Lower leg skin (tissue), 4 donors: ENCODE measurements around the gene ANKRD9. TPM values are rescaled to one million over a fixed set of nuclear protein-coding genes. Genes with fewer than 3 reads are reported as not detected.
"Not testable (repeated sequence)": the region's sequence is repeated elsewhere in the genome, so short reads cannot be mapped to it uniquely, and the experiment has no call there.

ENCODE experiments used
- DNase-seq, 2 donors: peaks; one replicate each; pipeline ENCODE4 v3.0.0-alpha.2; 2019; ENCODE audit warnings: low spot score in 2 of 2
- H3K4me3 ChIP-seq: fragments of 200-600 bp; sonication (generic); 2 replicates; pipeline ENCODE4 v1.5.1; 2017; ENCODE audit warnings: mild to moderate bottlenecking, low read depth; ENCODE audit not compliant: poor library complexity, severe bottlenecking
- POLR2A ChIP-seq, 2 donors: fragments of 450-650 bp; IDR thresholded peaks; one replicate each; pipeline ENCODE4 v1.6.1; 2016 to 2017; ENCODE audit warnings: antibody characterized with exemption in 2 of 2, mild to moderate bottlenecking in 1 of 2, moderate library complexity in 1 of 2
- WGBS, 2 donors: methylation state at CpG; one replicate each; pipeline ENCODE4 v1.1.5; 2018; 5-methylcytosine and 5-hydroxymethylcytosine counted together
- intact Hi-C: fragments of 100-400 bp; cut with DNase I; formaldehyde crosslinking; loops from one replicate; pipeline ENCODE4 v1.15.0; 2023; ENCODE audit warnings: low total_unique reads
- total RNA-seq, 4 donors: library from RNA; depleted of rRNA; stranded (reverse); fragments of >200 nt; gene quantifications; one replicate each; pipeline ENCODE4 v1.1.0, GENCODE V29; 2016
- TF ChIP-seq, protein P1 (sequence below), 3 donors: fragments of 450-650 bp; IDR thresholded peaks; one replicate each; pipeline ENCODE4 v1.5.1; 2016; ENCODE audit warnings: antibody characterized with exemption in 3 of 3, mild to moderate bottlenecking in 3 of 3, moderate library complexity in 2 of 3

The ANKRD9 gene
- total RNA-seq, 4 donors from 2014 or later = 64.6 to 135 (median 69.4) TPM

DNA sequence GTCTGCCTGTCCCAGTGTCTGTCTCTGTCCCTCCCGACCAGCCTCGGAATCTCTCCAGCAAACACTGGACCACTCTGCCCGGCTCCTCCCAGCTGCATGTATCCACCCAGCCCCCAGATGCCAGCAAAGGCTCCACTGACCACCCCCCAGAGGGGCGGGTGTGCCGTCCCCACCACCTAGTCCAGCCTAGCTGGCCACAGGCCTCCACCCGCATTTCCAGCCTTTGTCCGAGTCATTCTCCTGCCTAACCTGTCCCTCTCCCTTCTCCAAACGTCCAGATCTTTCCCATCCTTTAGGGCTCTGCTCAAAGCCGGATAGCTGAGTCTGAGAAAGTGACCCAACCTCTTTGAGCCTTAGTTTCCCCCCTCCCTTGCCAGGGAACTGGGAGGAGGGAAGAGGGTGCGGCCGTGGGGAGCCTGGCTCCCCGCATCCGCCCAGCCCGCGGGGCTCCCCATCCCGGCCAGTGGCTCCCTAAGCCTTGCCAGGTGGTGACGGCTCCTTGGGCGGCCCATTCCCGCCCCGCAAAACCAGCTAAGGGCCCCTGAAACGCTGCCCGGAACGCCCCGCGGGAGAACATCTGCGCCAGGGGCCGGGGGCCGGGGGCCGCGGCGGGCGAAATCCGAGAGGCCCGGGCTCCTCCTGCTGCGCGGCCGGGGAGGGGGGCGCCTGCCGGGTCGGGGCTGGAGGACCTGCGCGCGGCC lies 34.6 kb upstream of the ANKRD9 start:
- DNase-seq = no peak
- no peak overlapping the region for H3K4me3 ChIP-seq
- intact Hi-C loops = no loop called here
- TF ChIP-seq, protein P1, sequence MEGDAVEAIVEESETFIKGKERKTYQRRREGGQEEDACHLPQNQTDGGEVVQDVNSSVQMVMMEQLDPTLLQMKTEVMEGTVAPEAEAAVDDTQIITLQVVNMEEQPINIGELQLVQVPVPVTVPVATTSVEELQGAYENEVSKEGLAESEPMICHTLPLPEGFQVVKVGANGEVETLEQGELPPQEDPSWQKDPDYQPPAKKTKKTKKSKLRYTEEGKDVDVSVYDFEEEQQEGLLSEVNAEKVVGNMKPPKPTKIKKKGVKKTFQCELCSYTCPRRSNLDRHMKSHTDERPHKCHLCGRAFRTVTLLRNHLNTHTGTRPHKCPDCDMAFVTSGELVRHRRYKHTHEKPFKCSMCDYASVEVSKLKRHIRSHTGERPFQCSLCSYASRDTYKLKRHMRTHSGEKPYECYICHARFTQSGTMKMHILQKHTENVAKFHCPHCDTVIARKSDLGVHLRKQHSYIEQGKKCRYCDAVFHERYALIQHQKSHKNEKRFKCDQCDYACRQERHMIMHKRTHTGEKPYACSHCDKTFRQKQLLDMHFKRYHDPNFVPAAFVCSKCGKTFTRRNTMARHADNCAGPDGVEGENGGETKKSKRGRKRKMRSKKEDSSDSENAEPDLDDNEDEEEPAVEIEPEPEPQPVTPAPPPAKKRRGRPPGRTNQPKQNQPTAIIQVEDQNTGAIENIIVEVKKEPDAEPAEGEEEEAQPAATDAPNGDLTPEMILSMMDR (IDR thresholded peaks at IDR 0.05) = no peak
- no peak for TF ChIP-seq POLR2A (IDR thresholded peaks at IDR 0.05)
- WGBS, 2 donors = 11 to 15% methylated on average over 32 to 43 of the region's 43 CpGs

DNA sequence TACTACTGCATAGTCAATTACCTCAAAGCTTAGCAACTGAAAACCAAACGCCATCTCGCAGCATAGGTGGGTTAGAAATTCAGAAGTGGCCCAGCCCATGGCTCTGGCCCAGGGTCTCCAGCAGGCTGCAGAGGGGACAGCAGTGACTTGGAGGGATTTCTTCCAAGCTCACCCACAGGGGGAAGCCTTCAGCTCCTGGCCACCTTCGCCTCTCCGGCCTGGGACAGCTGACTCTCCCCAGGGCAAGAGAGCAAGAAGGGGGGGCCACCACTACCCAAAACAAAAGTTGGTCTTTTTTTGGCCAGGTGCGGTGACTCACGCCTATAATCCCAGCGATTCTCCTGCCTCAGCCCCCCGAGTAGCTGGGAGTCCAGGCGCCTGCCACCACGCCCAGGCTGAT lies 32.2 kb upstream of the ANKRD9 start:
- no peak for TF ChIP-seq POLR2A (IDR thresholded peaks at IDR 0.05)
- TF ChIP-seq, protein P1 (IDR thresholded peaks at IDR 0.05) = no peak
- no peak overlapping the region for H3K4me3 ChIP-seq
- intact Hi-C loops = no loop called here
- DNase-seq = no peak
- 77 to 86% methylated on average over 10 of the region's 10 CpGs for WGBS, 2 donors

DNA sequence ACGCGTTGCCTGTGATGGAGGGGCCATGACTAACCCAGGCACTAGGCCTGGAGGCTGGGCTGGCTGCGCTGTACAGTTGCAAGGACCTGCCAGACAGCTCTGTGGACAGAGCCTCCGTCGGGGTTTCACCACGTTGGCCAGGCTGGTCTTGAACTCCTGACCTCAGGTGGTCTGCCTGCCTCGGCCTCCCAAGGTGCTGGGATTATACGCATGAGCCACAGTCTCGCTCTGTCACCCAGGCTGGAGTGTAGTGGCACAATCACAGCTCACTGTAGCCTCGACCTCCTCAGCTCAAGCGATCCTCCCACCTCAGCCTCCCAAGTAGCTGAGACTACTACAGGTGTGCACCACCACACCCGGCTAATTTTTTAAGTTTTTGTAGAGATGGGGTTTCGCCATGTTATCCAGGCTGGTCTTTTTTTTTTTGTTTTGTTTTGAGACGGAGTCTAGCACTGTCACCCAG lies 31.5 kb upstream of the ANKRD9 start:
- intact Hi-C loops, H3K4me3 ChIP-seq, DNase-seq: not testable (repeated sequence)
- 91 to 92% methylated on average over 13 to 14 of the region's 14 CpGs for WGBS, 2 donors

DNA sequence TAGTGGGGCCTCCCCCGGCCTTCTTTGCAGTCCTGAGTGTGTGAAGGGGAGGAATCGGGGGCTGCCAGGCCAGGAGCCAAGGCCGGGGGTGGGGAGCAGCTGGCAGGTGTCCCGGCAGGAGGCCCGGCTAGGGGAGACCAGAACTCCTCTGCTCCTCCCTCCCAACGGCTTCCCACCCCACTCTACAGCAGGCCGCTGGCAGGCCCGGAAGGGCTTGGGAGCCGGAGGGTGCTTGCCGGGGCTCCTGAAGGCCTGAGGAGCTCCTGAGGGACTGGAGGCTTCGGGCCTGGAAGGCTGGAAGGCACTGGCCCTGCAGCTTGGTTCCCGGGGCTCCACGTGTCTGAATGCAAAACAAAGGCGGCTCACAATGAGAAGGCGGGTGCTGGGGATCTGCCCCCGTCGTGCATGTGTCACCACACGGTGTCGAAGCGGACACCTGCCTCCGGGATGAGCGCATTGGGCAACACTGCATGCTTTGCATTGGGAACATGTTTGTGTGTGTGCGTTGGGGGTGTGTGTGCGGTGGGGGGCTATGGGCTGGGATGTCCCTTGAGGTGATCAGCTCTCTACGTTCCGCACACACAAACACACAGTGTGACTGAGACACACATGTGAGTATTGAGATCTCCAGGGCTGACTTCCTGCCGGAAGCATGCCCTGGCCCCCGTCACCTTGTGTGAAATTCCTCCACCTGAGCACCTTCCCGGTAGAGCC lies 30.9 kb upstream of the ANKRD9 start:
- H3K4me3 ChIP-seq = no peak overlapping the region
- 58 to 60% methylated on average over 27 to 28 of the region's 29 CpGs for WGBS, 2 donors
- intact Hi-C loops = no loop called here
- TF ChIP-seq POLR2A (IDR thresholded peaks at IDR 0.05) = no peak
- DNase-seq = no peak

DNA sequence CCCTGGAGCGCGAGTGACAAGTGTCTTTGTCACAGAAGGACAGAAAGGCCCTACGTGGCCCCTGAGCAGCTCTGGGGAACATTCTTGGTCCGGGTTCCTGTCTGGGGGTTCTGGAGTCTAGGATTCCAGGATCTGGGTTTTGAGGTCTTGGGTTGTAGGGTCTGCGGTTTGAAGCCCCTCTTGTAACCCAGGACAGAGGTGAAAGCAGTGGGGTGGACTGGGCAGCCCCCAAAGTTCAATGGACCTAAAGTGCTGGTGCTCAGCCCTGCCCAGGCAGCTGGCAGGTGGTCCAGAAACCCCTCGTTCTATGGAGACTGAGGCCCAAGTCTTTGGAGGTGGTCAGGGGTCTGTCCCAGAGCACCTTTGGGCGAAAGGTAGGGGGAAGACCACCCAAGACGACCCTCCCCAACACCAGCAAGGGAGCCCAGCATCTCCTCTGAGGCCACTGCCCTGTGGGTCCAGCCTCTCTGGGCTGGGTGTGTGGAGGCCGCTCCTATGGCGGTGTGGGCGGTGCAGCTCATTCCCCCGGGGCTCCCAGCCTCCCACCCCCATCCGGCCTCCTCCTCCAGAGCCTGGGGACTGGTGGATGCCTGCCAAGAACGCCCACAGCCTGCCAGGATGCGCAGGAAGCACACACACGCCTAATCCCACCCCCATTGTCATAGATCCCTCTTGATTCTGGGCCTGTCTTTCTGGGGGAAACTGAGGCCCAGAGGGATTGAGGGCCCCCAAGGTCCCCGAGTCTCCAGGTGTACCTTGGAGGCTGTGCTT lies 30.2 kb upstream of the ANKRD9 start:
- no peak for TF ChIP-seq POLR2A (IDR thresholded peaks at IDR 0.05)
- TF ChIP-seq, protein P1 (IDR thresholded peaks at IDR 0.05) = no peak
- WGBS, 2 donors = 50% methylated on average over 8 to 17 of the region's 17 CpGs
- intact Hi-C loops = no loop called here
- DNase-seq = no peak
- no peak overlapping the region for H3K4me3 ChIP-seq

DNA sequence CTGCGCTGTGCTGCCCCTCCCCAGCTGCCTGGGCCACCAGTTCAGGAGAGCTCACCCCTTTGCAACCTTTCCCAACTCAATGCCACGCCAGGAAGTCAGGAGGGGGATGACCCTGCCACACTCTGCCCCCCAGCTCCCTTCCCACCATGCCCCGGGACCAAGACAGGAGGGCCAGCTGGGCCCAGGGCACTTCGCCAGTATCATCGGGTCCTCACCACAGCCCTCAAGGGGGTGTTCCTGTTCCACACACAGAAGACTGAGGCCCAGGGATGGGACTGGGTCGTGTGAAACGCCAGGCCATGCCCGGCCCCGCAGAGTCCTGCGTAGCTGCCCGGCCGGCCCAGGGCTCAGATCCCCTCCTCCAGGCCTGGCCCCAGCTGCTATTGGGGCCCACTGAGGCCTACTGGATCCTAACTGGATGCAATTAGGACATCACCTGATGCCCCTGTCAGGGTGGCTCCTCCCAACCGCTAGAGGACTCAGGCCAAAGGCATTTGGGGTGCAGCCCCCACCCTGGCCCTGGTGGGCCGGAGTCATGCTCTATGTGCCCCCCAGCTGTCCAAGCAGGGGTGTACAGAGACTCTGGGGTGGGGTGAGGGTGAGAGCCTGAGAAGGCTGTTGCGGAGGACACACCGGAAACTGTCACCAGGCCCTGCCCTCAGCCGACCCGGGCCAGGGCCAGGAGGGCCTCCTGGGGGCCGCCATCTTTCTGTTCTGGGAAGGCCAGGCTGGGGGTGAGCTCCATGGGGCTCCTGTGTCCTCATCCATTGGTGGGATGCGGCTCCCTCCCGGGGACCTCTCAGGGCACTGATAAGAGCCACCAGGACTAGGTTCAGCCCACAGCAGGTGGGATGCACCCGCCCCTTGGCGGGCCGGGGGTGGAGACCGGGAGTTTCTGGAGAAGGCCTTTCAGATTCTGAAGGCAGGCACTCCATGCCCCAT lies 29.3 kb upstream of the ANKRD9 start:
- intact Hi-C loops = no loop called here
- no peak for TF ChIP-seq POLR2A (IDR thresholded peaks at IDR 0.05)
- TF ChIP-seq, protein P1 (IDR thresholded peaks at IDR 0.05) = no peak
- 76 to 78% methylated on average over 6 to 25 of the region's 25 CpGs for WGBS, 2 donors
- H3K4me3 ChIP-seq = no peak overlapping the region
- no peak for DNase-seq
